ENCODE measurements around the gene PICK1.

DNA sequence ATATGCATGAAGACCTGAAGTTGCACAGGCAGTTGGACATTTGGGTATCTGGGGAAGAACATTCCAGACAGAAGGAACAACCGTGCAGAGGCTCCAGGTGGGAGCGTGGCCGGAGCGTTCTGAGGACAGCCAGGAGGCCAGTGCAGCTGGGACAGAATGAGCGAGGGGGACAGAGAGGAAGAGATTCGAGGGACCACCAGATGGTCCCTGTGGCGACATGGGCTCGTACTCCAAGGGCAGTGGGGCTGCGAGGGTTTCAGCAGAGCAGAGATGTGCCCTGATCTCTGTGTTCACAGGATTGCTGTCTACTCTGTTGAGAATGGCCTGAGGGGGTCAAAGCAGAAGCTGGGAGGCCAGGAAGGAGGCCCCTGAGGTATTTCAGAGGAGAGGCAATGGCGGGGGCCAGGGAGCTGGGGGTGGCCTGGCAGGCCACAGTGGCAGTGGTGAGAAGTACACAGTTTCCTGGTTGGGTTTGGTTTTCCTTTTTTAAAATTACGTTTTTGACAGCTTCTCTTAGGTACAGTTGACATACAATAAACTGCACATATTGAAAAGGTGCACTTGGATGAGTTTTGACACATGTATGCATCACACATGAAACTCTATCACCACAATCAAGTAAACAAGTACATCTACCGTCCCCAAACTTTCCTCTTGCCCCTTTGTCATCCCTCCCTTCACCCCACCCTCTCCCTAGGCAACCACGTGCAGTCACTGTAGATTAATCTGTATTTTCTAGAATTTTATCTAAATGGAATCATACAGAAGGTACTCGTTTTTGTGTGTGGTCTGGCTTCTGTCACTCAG lies 48.0 kb upstream of the PICK1 start:
- TF ChIP-seq, protein P1, sequence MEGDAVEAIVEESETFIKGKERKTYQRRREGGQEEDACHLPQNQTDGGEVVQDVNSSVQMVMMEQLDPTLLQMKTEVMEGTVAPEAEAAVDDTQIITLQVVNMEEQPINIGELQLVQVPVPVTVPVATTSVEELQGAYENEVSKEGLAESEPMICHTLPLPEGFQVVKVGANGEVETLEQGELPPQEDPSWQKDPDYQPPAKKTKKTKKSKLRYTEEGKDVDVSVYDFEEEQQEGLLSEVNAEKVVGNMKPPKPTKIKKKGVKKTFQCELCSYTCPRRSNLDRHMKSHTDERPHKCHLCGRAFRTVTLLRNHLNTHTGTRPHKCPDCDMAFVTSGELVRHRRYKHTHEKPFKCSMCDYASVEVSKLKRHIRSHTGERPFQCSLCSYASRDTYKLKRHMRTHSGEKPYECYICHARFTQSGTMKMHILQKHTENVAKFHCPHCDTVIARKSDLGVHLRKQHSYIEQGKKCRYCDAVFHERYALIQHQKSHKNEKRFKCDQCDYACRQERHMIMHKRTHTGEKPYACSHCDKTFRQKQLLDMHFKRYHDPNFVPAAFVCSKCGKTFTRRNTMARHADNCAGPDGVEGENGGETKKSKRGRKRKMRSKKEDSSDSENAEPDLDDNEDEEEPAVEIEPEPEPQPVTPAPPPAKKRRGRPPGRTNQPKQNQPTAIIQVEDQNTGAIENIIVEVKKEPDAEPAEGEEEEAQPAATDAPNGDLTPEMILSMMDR (IDR thresholded peaks at IDR 0.05; ENCODE audit: insufficient read depth, low read depth, low read length): no peak
- no peak for TF ChIP-seq EZH2 (IDR thresholded peaks at IDR 0.05; ENCODE audit: insufficient read depth, low read length)

Data from astrocyte (in vitro differentiated cells and primary cell).